Measurements from ENCODE around the gene HYAL3. TPM values are rescaled to one million over a fixed set of nuclear protein-coding genes. Genes with fewer than 3 reads are reported as not detected.

Gene HYAL3
- total and polyA plus RNA-seq, 10 donors, result 0.73 to 3.8 (median 2.5) TPM

DNA sequence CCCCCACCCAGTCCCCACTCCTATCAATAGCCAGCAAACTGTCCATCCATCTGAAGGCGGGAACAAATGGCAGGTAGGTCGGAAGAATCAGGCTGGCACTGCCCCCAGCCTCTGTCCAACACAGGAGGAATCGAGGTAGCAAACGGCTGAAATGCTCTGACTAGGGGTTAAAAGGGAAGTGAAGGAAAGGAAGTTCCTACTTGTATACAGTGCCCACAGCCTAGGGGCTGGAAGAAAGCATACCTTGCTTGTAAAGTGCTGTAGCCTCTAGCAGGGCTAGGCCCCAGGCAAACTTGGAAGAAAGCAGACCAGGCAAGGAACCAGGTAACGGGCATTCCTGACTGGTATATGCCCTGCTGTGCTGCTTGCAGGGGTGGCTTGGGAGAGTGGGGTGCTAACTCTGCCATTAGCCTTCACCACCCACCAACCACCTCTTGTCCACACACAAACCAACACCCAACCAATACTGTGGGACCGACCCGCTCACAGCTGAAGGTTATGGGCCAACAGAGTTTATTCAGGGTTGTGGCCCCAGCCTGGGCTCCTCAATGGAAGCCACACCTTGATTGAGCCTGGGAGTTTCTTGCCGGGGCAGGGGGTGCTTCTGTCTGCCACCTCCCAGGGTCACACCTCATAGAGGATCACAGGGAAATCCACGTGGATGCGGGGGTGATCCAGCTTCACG, 26.4 kb upstream of the HYAL3 start:
- Histone ChIP-seq H3K36me3 (peaks cover 0 to 48% (median 28%) of the 10 kb centered on the region in 6 donors), H3K4me3 (no peak overlapping the region), H3K27me3 (replicated peaks in 1 of 7) (no peaks in the 10 kb centered on the region), H3K27ac (peak overlapping the region in 7 of 8 donors; percentile 22 to 96 (median 93)), H3K9me3 (no peaks in the 10 kb centered on the region), H3K4me1 (peaks cover 37 to 93% (median 74%) of the 10 kb centered on the region in 6 donors)
- 78 to 89% (median 82%) methylated on average over 11 of the region's 11 CpGs for WGBS, 5 donors
- TF ChIP-seq CTCF (IDR thresholded peaks at IDR 0.05 in 8 of 11, conservative IDR thresholded peaks at IDR 0.05 in 3 of 11), result no peak
- TF ChIP-seq POLR2A (IDR thresholded peaks at IDR 0.05), result no peak
- TF ChIP-seq POLR2AphosphoS5 (IDR thresholded peaks at IDR 0.05), result no peak
- intact Hi-C loops (cut with DNase I; ENCODE audit: low total_unique reads), result loop anchor here (10.0 kb wide), 1 partner anchor 91 kb away; the partner anchor contains the start of gene GNAI2
- peak; percentile 64 for DNase-seq

DNA sequence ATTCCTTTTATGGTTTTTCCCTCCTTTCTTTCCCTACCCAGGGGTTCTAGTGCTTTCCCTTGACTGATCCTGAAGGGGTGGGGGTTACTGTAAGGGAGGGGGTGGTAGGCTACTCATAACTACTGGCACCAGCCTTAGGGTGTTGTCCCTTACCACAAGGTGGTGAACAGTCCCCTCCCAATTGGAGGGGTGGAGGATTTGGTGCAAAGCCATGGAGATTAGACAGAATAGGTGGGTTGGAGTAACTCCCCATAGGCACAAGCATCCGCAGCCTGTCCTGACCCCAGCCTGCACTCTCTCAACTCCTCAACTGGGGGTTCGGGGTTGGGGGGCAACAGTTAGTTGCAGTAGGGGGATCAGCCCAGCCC, 25.9 kb upstream of the HYAL3 start:
- DNase-seq, result no peak
- Histone ChIP-seq H3K27ac (peak overlapping the region in 7 of 8 donors; percentile 86 to 96 (median 93)), H3K4me3 (no peak overlapping the region), H3K27me3 (replicated peaks in 1 of 7) (no peaks in the 10 kb centered on the region), H3K4me1 (peaks cover 37 to 93% (median 79%) of the 10 kb centered on the region in 6 donors), H3K9me3 (no peaks in the 10 kb centered on the region), H3K36me3 (peaks cover 0 to 48% (median 23%) of the 10 kb centered on the region in 6 donors)
- TF ChIP-seq CTCF (IDR thresholded peaks at IDR 0.05 in 8 of 11, conservative IDR thresholded peaks at IDR 0.05 in 3 of 11), result no peak
- no peak for TF ChIP-seq POLR2AphosphoS5 (IDR thresholded peaks at IDR 0.05)
- TF ChIP-seq POLR2A (IDR thresholded peaks at IDR 0.05), result no peak
- WGBS, 5 donors, result 74 to 96% (median 83%) methylated on average over 2 of the region's 2 CpGs
- intact Hi-C loops (cut with DNase I; ENCODE audit: low total_unique reads), result loop anchor here (10.0 kb wide), 1 partner anchor 90 kb away; the partner anchor contains the start of gene GNAI2

DNA sequence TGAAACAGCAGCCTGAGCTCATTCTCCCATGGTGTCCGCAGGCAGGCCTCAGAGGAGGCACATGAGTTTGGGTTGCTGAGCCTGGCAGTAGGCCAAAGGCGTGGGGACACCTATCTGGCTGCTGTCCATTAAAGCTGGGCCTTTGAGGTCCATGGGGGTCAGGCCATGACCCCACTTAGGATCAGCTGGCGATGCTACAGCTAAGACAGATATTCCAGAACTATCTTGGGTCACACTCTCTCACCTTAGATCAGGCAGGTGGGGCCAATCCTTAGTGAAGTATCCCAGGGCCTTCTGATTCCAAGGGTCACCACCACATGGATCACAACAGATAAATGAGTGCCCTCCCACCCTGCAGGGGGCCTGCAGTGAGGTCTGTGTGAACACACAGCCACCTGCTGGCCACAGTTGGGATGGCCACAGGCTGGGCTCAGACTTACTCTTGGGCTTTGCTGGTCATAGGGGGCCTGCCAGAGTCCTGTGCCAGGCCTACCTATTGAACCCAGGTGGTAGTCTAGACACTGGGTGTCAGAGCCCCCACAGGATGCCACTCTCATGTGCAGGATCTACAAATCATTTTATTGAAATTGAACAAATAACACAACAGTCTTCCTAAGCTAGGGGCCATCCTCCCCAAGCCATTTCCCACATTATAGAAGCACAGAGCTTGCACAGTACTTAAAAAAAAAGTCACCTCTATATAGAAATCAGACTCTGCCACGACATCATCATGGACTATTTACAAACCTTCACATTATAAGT, 25.3 kb upstream of the HYAL3 start:
- intact Hi-C loops (cut with DNase I; ENCODE audit: low total_unique reads), result loop anchor here (10.0 kb wide), 1 partner anchor 90 kb away; the partner anchor contains the start of gene GNAI2
- WGBS, 5 donors, result 35 to 55% (median 52%) methylated on average over 4 of the region's 4 CpGs
- H3K4me3 ChIP-seq, result peak overlapping the region in 3 of 8 donors; percentile 2 to 83 (median 3)
- peak; percentile 69 to 93 (median 88) for TF ChIP-seq CTCF (IDR thresholded peaks at IDR 0.05 in 8 of 11, conservative IDR thresholded peaks at IDR 0.05 in 3 of 11)
- TF ChIP-seq POLR2A (IDR thresholded peaks at IDR 0.05), result no peak
- TF ChIP-seq POLR2AphosphoS5 (IDR thresholded peaks at IDR 0.05), result peak in 2 of 3 donors; percentile 61
- no peaks in the 10 kb centered on the region for H3K9me3 ChIP-seq
- H3K27ac ChIP-seq, result peak overlapping the region; percentile 86 to 96 (median 93)
- peaks cover 0 to 48% (median 20%) of the 10 kb centered on the region in 6 donors for H3K36me3 ChIP-seq
- H3K27me3 ChIP-seq (replicated peaks in 1 of 7), result no peaks in the 10 kb centered on the region
- peak; percentile 90 for DNase-seq
- peaks cover 37 to 93% (median 84%) of the 10 kb centered on the region in 6 donors for H3K4me1 ChIP-seq
